ENCODE results near the gene MAGI3.

- TF ChIP-seq CTCF (IDR thresholded peaks at IDR 0.05; ENCODE audit: poor library complexity, severe bottlenecking): no peak
- TF ChIP-seq, protein P1, sequence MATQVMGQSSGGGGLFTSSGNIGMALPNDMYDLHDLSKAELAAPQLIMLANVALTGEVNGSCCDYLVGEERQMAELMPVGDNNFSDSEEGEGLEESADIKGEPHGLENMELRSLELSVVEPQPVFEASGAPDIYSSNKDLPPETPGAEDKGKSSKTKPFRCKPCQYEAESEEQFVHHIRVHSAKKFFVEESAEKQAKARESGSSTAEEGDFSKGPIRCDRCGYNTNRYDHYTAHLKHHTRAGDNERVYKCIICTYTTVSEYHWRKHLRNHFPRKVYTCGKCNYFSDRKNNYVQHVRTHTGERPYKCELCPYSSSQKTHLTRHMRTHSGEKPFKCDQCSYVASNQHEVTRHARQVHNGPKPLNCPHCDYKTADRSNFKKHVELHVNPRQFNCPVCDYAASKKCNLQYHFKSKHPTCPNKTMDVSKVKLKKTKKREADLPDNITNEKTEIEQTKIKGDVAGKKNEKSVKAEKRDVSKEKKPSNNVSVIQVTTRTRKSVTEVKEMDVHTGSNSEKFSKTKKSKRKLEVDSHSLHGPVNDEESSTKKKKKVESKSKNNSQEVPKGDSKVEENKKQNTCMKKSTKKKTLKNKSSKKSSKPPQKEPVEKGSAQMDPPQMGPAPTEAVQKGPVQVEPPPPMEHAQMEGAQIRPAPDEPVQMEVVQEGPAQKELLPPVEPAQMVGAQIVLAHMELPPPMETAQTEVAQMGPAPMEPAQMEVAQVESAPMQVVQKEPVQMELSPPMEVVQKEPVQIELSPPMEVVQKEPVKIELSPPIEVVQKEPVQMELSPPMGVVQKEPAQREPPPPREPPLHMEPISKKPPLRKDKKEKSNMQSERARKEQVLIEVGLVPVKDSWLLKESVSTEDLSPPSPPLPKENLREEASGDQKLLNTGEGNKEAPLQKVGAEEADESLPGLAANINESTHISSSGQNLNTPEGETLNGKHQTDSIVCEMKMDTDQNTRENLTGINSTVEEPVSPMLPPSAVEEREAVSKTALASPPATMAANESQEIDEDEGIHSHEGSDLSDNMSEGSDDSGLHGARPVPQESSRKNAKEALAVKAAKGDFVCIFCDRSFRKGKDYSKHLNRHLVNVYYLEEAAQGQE (IDR thresholded peaks at IDR 0.05; ENCODE audit: borderline replicate concordance): no peak
- no peak for TF ChIP-seq EZH2 (IDR thresholded peaks at IDR 0.05; ENCODE audit: borderline replicate concordance, insufficient read depth, low read length, poor library complexity, severe bottlenecking)
Measured at GRCh38 chr1:113396102-113396501, 5.8 kb downstream of the MAGI3 start.

All from neural cell (in vitro differentiated cells).